DOHH2 (cell line): ENCODE results near the gene EXOC3L1.

Source experiments
- H3F3A ChIP-seq: fragments of 200-600 bp; sonication (generic), shearing (Covaris generic); 2 replicates; pipeline ENCODE4 v1.6.0; 2016; ENCODE audit warnings: antibody characterized with exemption, mild to moderate bottlenecking; ENCODE audit not compliant: control insufficient read depth, insufficient read depth
- H3K27ac ChIP-seq: fragments of 200-600 bp; sonication (generic); 2 replicates; pipeline ENCODE4 v1.5.1; 2014; ENCODE audit warnings: low read depth, mild to moderate bottlenecking, low read length, moderate library complexity
- H3K27me3 ChIP-seq: fragments of 200-600 bp; sonication (generic); 2 replicates; pipeline ENCODE4 v1.6.1; 2014; ENCODE audit warnings: mild to moderate bottlenecking, low read length, mixed read lengths; ENCODE audit not compliant: control insufficient read depth
- H3K36me3 ChIP-seq: fragments of 200-600 bp; sonication (generic); 2 replicates; pipeline ENCODE4 v1.6.1; 2014; ENCODE audit warnings: mild to moderate bottlenecking, low read length, moderate library complexity, mixed read lengths; ENCODE audit not compliant: control insufficient read depth
- H3K4me1 ChIP-seq: fragments of 200-600 bp; sonication (generic); 2 replicates; pipeline ENCODE4 v1.6.1; 2014; ENCODE audit warnings: mild to moderate bottlenecking, low read length, mixed read lengths; ENCODE audit not compliant: control insufficient read depth
- H3K4me2 ChIP-seq: fragments of 200-600 bp; sonication (generic); 2 replicates; pipeline ENCODE4 v1.6.0; 2014; ENCODE audit warnings: mild to moderate bottlenecking, low read length, moderate library complexity
- H3K4me3 ChIP-seq: fragments of 200-600 bp; sonication (generic); 2 replicates; pipeline ENCODE4 v1.5.1; 2014; ENCODE audit warnings: mild to moderate bottlenecking, low read length, mixed read lengths
- H3K79me2 ChIP-seq: fragments of 200-600 bp; sonication (generic); 2 replicates; pipeline ENCODE4 v1.6.1; 2014; ENCODE audit warnings: mild to moderate bottlenecking, low read length, mixed read lengths; ENCODE audit not compliant: control insufficient read depth
- H3K9me2 ChIP-seq: fragments of 200-600 bp; sonication (generic); replicated peaks from 2 replicates; pipeline ENCODE4 v1.6.1; 2014; ENCODE audit warnings: mild to moderate bottlenecking, low read length, mixed read lengths; ENCODE audit not compliant: control insufficient read depth
- H3K9me3 ChIP-seq: fragments of 200-600 bp; sonication (generic); 2 replicates; pipeline ENCODE4 v1.6.1; 2014; ENCODE audit warnings: antibody characterized with exemption, low read length, mixed read lengths; ENCODE audit not compliant: control insufficient read depth, insufficient read depth
- H4K20me1 ChIP-seq: fragments of 200-600 bp; sonication (generic); 2 replicates; pipeline ENCODE4 v1.6.0; 2014; ENCODE audit warnings: low read depth, mild to moderate bottlenecking, antibody characterized with exemption, low read length, moderate library complexity; ENCODE audit not compliant: control insufficient read depth, insufficient read depth
- EZH2phosphoT487 ChIP-seq: fragments of 200-600 bp; sonication (generic); IDR thresholded peaks from 2 replicates; pipeline ENCODE4 v1.6.1; 2017; ENCODE audit warnings: borderline replicate concordance, mild to moderate bottlenecking, antibody characterized with exemption, low read length, moderate library complexity, mixed read lengths
- TF ChIP-seq, protein P1 (sequence below): fragments of 200-600 bp; sonication (generic); IDR thresholded peaks from one replicate; pipeline ENCODE4 v1.5.1; 2014; ENCODE audit warnings: antibody characterized with exemption, mild to moderate bottlenecking, low read depth, low read length; ENCODE audit not compliant: poor library complexity, severe bottlenecking

EXOC3L1 gene

DNA sequence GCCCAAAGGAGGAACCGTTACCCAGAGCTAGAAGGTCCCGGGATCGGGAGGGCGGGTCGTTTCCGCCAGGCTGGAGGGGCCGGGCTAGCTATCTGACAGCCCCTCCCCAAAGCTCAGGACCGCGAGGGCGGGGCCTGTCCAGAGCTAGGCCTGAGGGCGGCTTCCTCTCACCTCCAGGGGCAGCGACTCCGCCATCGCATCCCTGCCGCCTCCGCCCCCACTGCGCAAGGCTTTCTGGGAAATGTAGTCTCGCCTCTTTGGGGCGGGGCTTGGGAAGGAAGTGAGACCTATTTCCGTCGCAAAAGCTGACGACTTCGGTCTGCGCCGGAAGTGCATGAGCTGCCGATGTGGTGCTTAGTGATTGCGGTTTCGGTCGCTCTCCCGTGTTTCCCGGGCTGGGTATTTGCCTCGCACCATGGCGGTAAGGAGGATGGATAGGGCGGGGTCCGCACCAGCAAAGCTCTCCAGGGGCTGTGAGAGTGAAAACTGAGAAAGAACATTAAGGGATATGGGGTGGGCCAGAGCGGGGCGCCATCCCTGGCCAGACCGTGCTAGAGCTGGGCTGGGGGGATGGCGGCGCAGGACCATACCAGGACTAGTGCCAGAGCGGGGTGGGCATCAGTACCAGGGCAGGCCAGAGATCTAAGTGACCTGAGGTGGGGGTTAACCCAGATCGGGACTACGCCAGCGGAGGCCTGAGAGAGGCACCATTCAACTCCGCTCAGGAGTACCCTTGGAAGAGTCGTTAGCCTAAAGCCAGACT, 37.0 kb upstream of the EXOC3L1 start, which contains the start of gene TMEM208:
TSS of gene TMEM208 (plus strand) at position 327 of the 763 bp plus-strand sequence. CDS start at position 416, 89 bp downstream.
- Histone ChIP-seq H3K79me2 (peaks cover 21% of the 10 kb centered on the region), H4K20me1 (no peaks in the 10 kb centered on the region), H3K27ac (no peak within 1 kb of the TSS), H3K36me3 (peaks cover 37% of the 10 kb centered on the region), H3K4me3 (peak within 1 kb of the TSS; percentile 90), H3K9me3 (no peaks in the 10 kb centered on the region), H3K4me1 (peaks cover 25% of the 10 kb centered on the region), H3F3A (no peaks in the 10 kb centered on the region), H3K27me3 (no peaks in the 10 kb centered on the region), H3K9me2 (no peaks in the 10 kb centered on the region), H3K4me2 (peak within 1 kb of the TSS; percentile 94)
- TF ChIP-seq, protein P1, sequence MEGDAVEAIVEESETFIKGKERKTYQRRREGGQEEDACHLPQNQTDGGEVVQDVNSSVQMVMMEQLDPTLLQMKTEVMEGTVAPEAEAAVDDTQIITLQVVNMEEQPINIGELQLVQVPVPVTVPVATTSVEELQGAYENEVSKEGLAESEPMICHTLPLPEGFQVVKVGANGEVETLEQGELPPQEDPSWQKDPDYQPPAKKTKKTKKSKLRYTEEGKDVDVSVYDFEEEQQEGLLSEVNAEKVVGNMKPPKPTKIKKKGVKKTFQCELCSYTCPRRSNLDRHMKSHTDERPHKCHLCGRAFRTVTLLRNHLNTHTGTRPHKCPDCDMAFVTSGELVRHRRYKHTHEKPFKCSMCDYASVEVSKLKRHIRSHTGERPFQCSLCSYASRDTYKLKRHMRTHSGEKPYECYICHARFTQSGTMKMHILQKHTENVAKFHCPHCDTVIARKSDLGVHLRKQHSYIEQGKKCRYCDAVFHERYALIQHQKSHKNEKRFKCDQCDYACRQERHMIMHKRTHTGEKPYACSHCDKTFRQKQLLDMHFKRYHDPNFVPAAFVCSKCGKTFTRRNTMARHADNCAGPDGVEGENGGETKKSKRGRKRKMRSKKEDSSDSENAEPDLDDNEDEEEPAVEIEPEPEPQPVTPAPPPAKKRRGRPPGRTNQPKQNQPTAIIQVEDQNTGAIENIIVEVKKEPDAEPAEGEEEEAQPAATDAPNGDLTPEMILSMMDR, result peak; percentile 62
- TF ChIP-seq EZH2phosphoT487, result no peak

GRCh38 chr16:67226295-67226803, 36.4 kb upstream of the EXOC3L1 start:
- Histone ChIP-seq H3K27ac (no peak overlapping the region), H4K20me1 (no peaks in the 10 kb centered on the region), H3K9me2 (no peaks in the 10 kb centered on the region), H3K79me2 (peaks cover 21% of the 10 kb centered on the region), H3K36me3 (peaks cover 33% of the 10 kb centered on the region), H3K9me3 (no peaks in the 10 kb centered on the region), H3K4me1 (peaks cover 25% of the 10 kb centered on the region), H3K4me3 (peak overlapping the region; percentile 90), H3K27me3 (no peaks in the 10 kb centered on the region), H3K4me2 (peak overlapping the region; percentile 94), H3F3A (no peaks in the 10 kb centered on the region)
- TF ChIP-seq EZH2phosphoT487, result no peak
- TF ChIP-seq, protein P1, result no peak

DNA sequence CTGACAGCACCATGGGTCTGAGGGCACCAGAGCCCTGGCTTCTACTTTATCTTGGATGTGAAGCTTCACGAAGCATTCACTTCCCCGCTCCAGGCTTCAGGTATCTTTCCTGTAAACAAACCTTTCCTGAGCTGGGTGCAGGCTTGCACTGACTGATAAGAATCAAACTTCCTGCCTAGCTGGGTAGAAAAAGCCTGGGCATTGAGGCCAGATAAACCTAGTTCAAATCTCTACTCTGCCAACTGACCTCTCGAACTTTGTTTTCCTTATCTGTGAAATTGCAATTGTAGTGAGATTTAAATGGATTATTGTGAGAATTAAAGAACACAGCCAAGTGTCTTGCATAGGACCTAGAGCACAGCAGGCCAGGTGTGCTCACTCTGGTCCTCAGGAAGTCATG, 34.1 kb upstream of the EXOC3L1 start:
- H3K9me2 ChIP-seq, result no peaks in the 10 kb centered on the region
- H3K27ac ChIP-seq, result no peak overlapping the region
- no peaks in the 10 kb centered on the region for H3F3A ChIP-seq
- H3K79me2 ChIP-seq, result peaks cover 21% of the 10 kb centered on the region
- H3K36me3 ChIP-seq, result peaks cover 11% of the 10 kb centered on the region
- H3K4me3 ChIP-seq, result no peak overlapping the region
- H3K4me2 ChIP-seq, result no peak overlapping the region
- TF ChIP-seq, protein P1, result no peak
- no peak for TF ChIP-seq EZH2phosphoT487
- H3K27me3 ChIP-seq, result no peaks in the 10 kb centered on the region
- no peaks in the 10 kb centered on the region for H3K9me3 ChIP-seq
- H4K20me1 ChIP-seq, result no peaks in the 10 kb centered on the region
- H3K4me1 ChIP-seq, result peaks cover 25% of the 10 kb centered on the region
